ENCODE measurements around the gene FHAD1.

Gene FHAD1

GRCh38 chr1:15370268-15370667 is 123.2 kb downstream of the FHAD1 start:
- H3F3A ChIP-seq (ENCODE audit: insufficient read depth, low read length) = no peaks in the 10 kb centered on the region
- H3K4me1 ChIP-seq (ENCODE audit: low read length) = peaks cover 5% of the 10 kb centered on the region; the same call in 1 of the 2 replicates
- H3K4me2 ChIP-seq (ENCODE audit: low read depth, low read length) = no peak overlapping the region
- no peaks in the 10 kb centered on the region for H3K27me3 ChIP-seq (replicated peaks; ENCODE audit: insufficient read depth, low read length)
- no peak overlapping the region for H3K9ac ChIP-seq (ENCODE audit: low read length)
- H3K27ac ChIP-seq (ENCODE audit: low read length) = no peak overlapping the region
- no peaks in the 10 kb centered on the region for H4K20me1 ChIP-seq (ENCODE audit: insufficient read depth, low read length)
- H3K36me3 ChIP-seq (replicated peaks; ENCODE audit: insufficient read depth, low read length) = no peaks in the 10 kb centered on the region
- H3K9me3 ChIP-seq (replicated peaks; ENCODE audit: insufficient read depth, low read length) = no peaks in the 10 kb centered on the region
- no peak for DNase-seq
- no peak overlapping the region for H3K4me3 ChIP-seq (ENCODE audit: low read length)
- H3K79me2 ChIP-seq (ENCODE audit: low read length) = no peaks in the 10 kb centered on the region
- H3K9me2 ChIP-seq (replicated peaks; ENCODE audit: insufficient read depth, low read length) = no peaks in the 10 kb centered on the region
- no peak for TF ChIP-seq CTCF (IDR thresholded peaks at IDR 0.05; ENCODE audit: low read length)
- TF ChIP-seq EZH2 (optimal IDR thresholded peaks at IDR 0.05; ENCODE audit: low read depth, low read length) = no peak
- no peak for TF ChIP-seq EZH2phosphoT487 (IDR thresholded peaks at IDR 0.05; ENCODE audit: low read length)
- no peak overlapping the region for H2AFZ ChIP-seq (ENCODE audit: low read length)

GRCh38 chr1:15370781-15371520 is 123.9 kb downstream of the FHAD1 start:
- Histone ChIP-seq H3K4me3 (ENCODE audit: low read length) (no peak overlapping the region), H3K27ac (ENCODE audit: low read length) (no peak overlapping the region)

GRCh38 chr1:15371610-15372545 is 124.9 kb downstream of the FHAD1 start:
- H3K9me2 ChIP-seq (replicated peaks; ENCODE audit: insufficient read depth, low read length) = no peaks in the 10 kb centered on the region
- TF ChIP-seq EZH2phosphoT487 (IDR thresholded peaks at IDR 0.05; ENCODE audit: low read length) = no peak
- TF ChIP-seq EZH2 (optimal IDR thresholded peaks at IDR 0.05; ENCODE audit: low read depth, low read length) = no peak
- TF ChIP-seq CTCF (IDR thresholded peaks at IDR 0.05; ENCODE audit: low read length) = no peak
- DNase-seq = no peak
- no peak overlapping the region for H3K4me2 ChIP-seq (ENCODE audit: low read depth, low read length)
- H3K4me3 ChIP-seq (ENCODE audit: low read length) = no peak overlapping the region
- H3K4me1 ChIP-seq (ENCODE audit: low read length) = peaks cover 5% of the 10 kb centered on the region; the same call in 1 of the 2 replicates
- no peaks in the 10 kb centered on the region for H3K9me3 ChIP-seq (replicated peaks; ENCODE audit: insufficient read depth, low read length)
- H3K9ac ChIP-seq (ENCODE audit: low read length) = no peak overlapping the region
- H2AFZ ChIP-seq (ENCODE audit: low read length) = no peak overlapping the region
- H3K27ac ChIP-seq (ENCODE audit: low read length) = no peak overlapping the region
- H3K79me2 ChIP-seq (ENCODE audit: low read length) = no peaks in the 10 kb centered on the region
- H3K27me3 ChIP-seq (replicated peaks; ENCODE audit: insufficient read depth, low read length) = no peaks in the 10 kb centered on the region
- H3F3A ChIP-seq (ENCODE audit: insufficient read depth, low read length) = no peaks in the 10 kb centered on the region
- no peaks in the 10 kb centered on the region for H3K36me3 ChIP-seq (replicated peaks; ENCODE audit: insufficient read depth, low read length)
- H4K20me1 ChIP-seq (ENCODE audit: insufficient read depth, low read length) = no peaks in the 10 kb centered on the region

More at GRCh38 chr1:15370781-15371520, 123.9 kb downstream of the FHAD1 start:
- Histone ChIP-seq H2AFZ (ENCODE audit: low read length) (no peak overlapping the region), H3K9me3 (replicated peaks; ENCODE audit: insufficient read depth, low read length) (no peaks in the 10 kb centered on the region), H3K4me2 (ENCODE audit: low read depth, low read length) (no peak overlapping the region), H3K79me2 (ENCODE audit: low read length) (no peaks in the 10 kb centered on the region), H3F3A (ENCODE audit: insufficient read depth, low read length) (no peaks in the 10 kb centered on the region), H3K4me1 (ENCODE audit: low read length) (peaks cover 5% of the 10 kb centered on the region; the same call in 1 of the 2 replicates), H3K9me2 (replicated peaks; ENCODE audit: insufficient read depth, low read length) (no peaks in the 10 kb centered on the region), H3K36me3 (replicated peaks; ENCODE audit: insufficient read depth, low read length) (no peaks in the 10 kb centered on the region), H3K27me3 (replicated peaks; ENCODE audit: insufficient read depth, low read length) (no peaks in the 10 kb centered on the region), H4K20me1 (ENCODE audit: insufficient read depth, low read length) (no peaks in the 10 kb centered on the region), H3K9ac (ENCODE audit: low read length) (no peak overlapping the region)
- TF ChIP-seq EZH2 (optimal IDR thresholded peaks at IDR 0.05; ENCODE audit: low read depth, low read length) = no peak
- TF ChIP-seq CTCF (IDR thresholded peaks at IDR 0.05; ENCODE audit: low read length) = no peak
- TF ChIP-seq EZH2phosphoT487 (IDR thresholded peaks at IDR 0.05; ENCODE audit: low read length) = no peak
- no peak for DNase-seq

All from MM.1S (cell line).